Gastrocnemius medialis (tissue), 4 donors: Measurements from ENCODE around the gene FARS2.
"Not testable (repeated sequence)": the region's sequence is repeated elsewhere in the genome, so short reads cannot be mapped to it uniquely, and the experiment has no call there.

Source experiments
- POLR2A ChIP-seq, 2 donors: fragments of 450-650 bp; IDR thresholded peaks; one replicate each; pipeline ENCODE4 v1.6.1; 2017; ENCODE audit warnings: antibody characterized with exemption in 2 of 2, mild to moderate bottlenecking in 2 of 2, moderate library complexity in 2 of 2
- TF ChIP-seq, protein P1 (sequence below), 5 experiments: fragments of 450-650 bp in 3 of 5; fragments of 200-600 bp in 2 of 5; sonication (generic) in 2 of 5; IDR thresholded peaks in 4 of 5; conservative IDR thresholded peaks in 1 of 5; 1 replicate in 4 of 5; 2 replicates in 1 of 5; pipeline ENCODE4 v1.5.1; 2016 to 2019; ENCODE audit warnings: antibody characterized with exemption in 5 of 5, mild to moderate bottlenecking in 3 of 5, moderate library complexity in 3 of 5

DNA sequence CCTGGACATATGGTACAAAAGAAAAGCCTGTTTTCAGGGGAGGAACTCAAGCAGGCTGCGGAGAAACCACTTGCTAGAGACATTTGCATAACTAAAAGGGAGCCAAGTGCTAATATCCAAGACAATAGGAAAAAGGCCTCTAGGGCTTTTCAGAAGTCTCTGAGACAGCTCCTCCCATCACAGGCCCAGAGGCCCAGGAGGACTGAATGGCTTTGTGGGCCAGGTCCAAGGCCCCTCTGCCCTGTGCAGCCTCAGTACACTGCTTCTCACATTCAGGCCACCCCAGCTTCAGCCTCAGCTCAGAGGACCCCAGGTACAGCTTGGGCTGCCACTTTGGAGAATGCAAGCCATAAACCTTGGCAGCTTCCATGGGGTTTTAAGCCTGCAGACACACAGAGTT, 545.1 kb downstream of the FARS2 start:
- TF ChIP-seq, protein P1, sequence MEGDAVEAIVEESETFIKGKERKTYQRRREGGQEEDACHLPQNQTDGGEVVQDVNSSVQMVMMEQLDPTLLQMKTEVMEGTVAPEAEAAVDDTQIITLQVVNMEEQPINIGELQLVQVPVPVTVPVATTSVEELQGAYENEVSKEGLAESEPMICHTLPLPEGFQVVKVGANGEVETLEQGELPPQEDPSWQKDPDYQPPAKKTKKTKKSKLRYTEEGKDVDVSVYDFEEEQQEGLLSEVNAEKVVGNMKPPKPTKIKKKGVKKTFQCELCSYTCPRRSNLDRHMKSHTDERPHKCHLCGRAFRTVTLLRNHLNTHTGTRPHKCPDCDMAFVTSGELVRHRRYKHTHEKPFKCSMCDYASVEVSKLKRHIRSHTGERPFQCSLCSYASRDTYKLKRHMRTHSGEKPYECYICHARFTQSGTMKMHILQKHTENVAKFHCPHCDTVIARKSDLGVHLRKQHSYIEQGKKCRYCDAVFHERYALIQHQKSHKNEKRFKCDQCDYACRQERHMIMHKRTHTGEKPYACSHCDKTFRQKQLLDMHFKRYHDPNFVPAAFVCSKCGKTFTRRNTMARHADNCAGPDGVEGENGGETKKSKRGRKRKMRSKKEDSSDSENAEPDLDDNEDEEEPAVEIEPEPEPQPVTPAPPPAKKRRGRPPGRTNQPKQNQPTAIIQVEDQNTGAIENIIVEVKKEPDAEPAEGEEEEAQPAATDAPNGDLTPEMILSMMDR (IDR thresholded peaks at IDR 0.05 in 4 of 5, conservative IDR thresholded peaks at IDR 0.05 in 1 of 5), result not testable (repeated sequence)
- TF ChIP-seq POLR2A (IDR thresholded peaks at IDR 0.05), result not testable (repeated sequence)
